ENCODE data around the gene EDEM3.

The EDEM3 gene

GRCh38 chr1:184701816-184702215 is 52.8 kb downstream of the EDEM3 start:
- Histone ChIP-seq H3K36me3 (ENCODE audit: control insufficient read depth, insufficient read depth, low read length) (peaks cover 44% of the 10 kb centered on the region), H3K27me3 (replicated peaks; ENCODE audit: control insufficient read depth, insufficient read depth, low read length, poor library complexity, severe bottlenecking) (no peaks in the 10 kb centered on the region), H3K4me3 (ENCODE audit: insufficient read depth, low read depth, low read length, poor library complexity, severe bottlenecking) (no peak overlapping the region), H3K27ac (ENCODE audit: insufficient read depth, low read length, poor library complexity, severe bottlenecking) (no peak overlapping the region), H3K4me1 (ENCODE audit: control insufficient read depth, insufficient read depth, low read length, poor library complexity, severe bottlenecking) (no peaks in the 10 kb centered on the region), H3K9me3 (ENCODE audit: control insufficient read depth, low read length) (no peaks in the 10 kb centered on the region)
- DNase-seq, result no peak

GRCh38 chr1:184698969-184699368 is 55.7 kb downstream of the EDEM3 start:
- no peaks in the 10 kb centered on the region for H3K4me1 ChIP-seq (ENCODE audit: control insufficient read depth, insufficient read depth, low read length, poor library complexity, severe bottlenecking)
- peaks cover 45% of the 10 kb centered on the region for H3K36me3 ChIP-seq (ENCODE audit: control insufficient read depth, insufficient read depth, low read length)

GRCh38 chr1:184698016-184698415 is 56.6 kb downstream of the EDEM3 start:
- no peak for DNase-seq
- H3K27me3 ChIP-seq (replicated peaks; ENCODE audit: control insufficient read depth, insufficient read depth, low read length, poor library complexity, severe bottlenecking), result no peaks in the 10 kb centered on the region
- H3K4me1 ChIP-seq (ENCODE audit: control insufficient read depth, insufficient read depth, low read length, poor library complexity, severe bottlenecking), result no peaks in the 10 kb centered on the region
- peaks cover 42% of the 10 kb centered on the region for H3K36me3 ChIP-seq (ENCODE audit: control insufficient read depth, insufficient read depth, low read length)
- H3K9me3 ChIP-seq (ENCODE audit: control insufficient read depth, low read length), result no peaks in the 10 kb centered on the region
- H3K27ac ChIP-seq (ENCODE audit: insufficient read depth, low read length, poor library complexity, severe bottlenecking), result no peak overlapping the region
- H3K4me3 ChIP-seq (ENCODE audit: insufficient read depth, low read depth, low read length, poor library complexity, severe bottlenecking), result no peak overlapping the region

More at GRCh38 chr1:184698969-184699368, 55.7 kb downstream of the EDEM3 start:
- Histone ChIP-seq H3K9me3 (ENCODE audit: control insufficient read depth, low read length) (no peaks in the 10 kb centered on the region), H3K27ac (ENCODE audit: insufficient read depth, low read length, poor library complexity, severe bottlenecking) (no peak overlapping the region), H3K4me3 (ENCODE audit: insufficient read depth, low read depth, low read length, poor library complexity, severe bottlenecking) (no peak overlapping the region), H3K27me3 (replicated peaks; ENCODE audit: control insufficient read depth, insufficient read depth, low read length, poor library complexity, severe bottlenecking) (no peaks in the 10 kb centered on the region)
- no peak for DNase-seq

GRCh38 chr1:184696403-184696802 is 58.3 kb downstream of the EDEM3 start:
- no peak for DNase-seq
- Histone ChIP-seq H3K36me3 (ENCODE audit: control insufficient read depth, insufficient read depth, low read length) (peaks cover 28% of the 10 kb centered on the region), H3K4me3 (ENCODE audit: insufficient read depth, low read depth, low read length, poor library complexity, severe bottlenecking) (no peak overlapping the region), H3K4me1 (ENCODE audit: control insufficient read depth, insufficient read depth, low read length, poor library complexity, severe bottlenecking) (no peaks in the 10 kb centered on the region), H3K27ac (ENCODE audit: insufficient read depth, low read length, poor library complexity, severe bottlenecking) (no peak overlapping the region), H3K27me3 (replicated peaks; ENCODE audit: control insufficient read depth, insufficient read depth, low read length, poor library complexity, severe bottlenecking) (no peaks in the 10 kb centered on the region), H3K9me3 (ENCODE audit: control insufficient read depth, low read length) (no peaks in the 10 kb centered on the region)

GRCh38 chr1:184695023-184695422 is 59.6 kb downstream of the EDEM3 start:
- Histone ChIP-seq H3K36me3 (ENCODE audit: control insufficient read depth, insufficient read depth, low read length) (peaks cover 25% of the 10 kb centered on the region), H3K4me1 (ENCODE audit: control insufficient read depth, insufficient read depth, low read length, poor library complexity, severe bottlenecking) (no peaks in the 10 kb centered on the region), H3K27me3 (replicated peaks; ENCODE audit: control insufficient read depth, insufficient read depth, low read length, poor library complexity, severe bottlenecking) (no peaks in the 10 kb centered on the region), H3K4me3 (ENCODE audit: insufficient read depth, low read depth, low read length, poor library complexity, severe bottlenecking) (no peak overlapping the region), H3K27ac (ENCODE audit: insufficient read depth, low read length, poor library complexity, severe bottlenecking) (no peak overlapping the region), H3K9me3 (ENCODE audit: control insufficient read depth, low read length) (no peaks in the 10 kb centered on the region)
- no peak for DNase-seq

- Histone ChIP-seq H3K27ac (ENCODE audit: insufficient read depth, low read length, poor library complexity, severe bottlenecking) (no peak overlapping the region), H3K36me3 (ENCODE audit: control insufficient read depth, insufficient read depth, low read length) (peaks cover 25% of the 10 kb centered on the region), H3K4me3 (ENCODE audit: insufficient read depth, low read depth, low read length, poor library complexity, severe bottlenecking) (no peak overlapping the region), H3K27me3 (replicated peaks; ENCODE audit: control insufficient read depth, insufficient read depth, low read length, poor library complexity, severe bottlenecking) (no peaks in the 10 kb centered on the region), H3K4me1 (ENCODE audit: control insufficient read depth, insufficient read depth, low read length, poor library complexity, severe bottlenecking) (no peaks in the 10 kb centered on the region), H3K9me3 (ENCODE audit: control insufficient read depth, low read length) (no peaks in the 10 kb centered on the region)
- DNase-seq, result no peak
Observed at GRCh38 chr1:184693011-184693410, 61.6 kb downstream of the EDEM3 start.

GRCh38 chr1:184691719-184692324 is 62.8 kb downstream of the EDEM3 start:
- H3K4me3 ChIP-seq (ENCODE audit: insufficient read depth, low read depth, low read length, poor library complexity, severe bottlenecking), result no peak overlapping the region
- peaks cover 25% of the 10 kb centered on the region for H3K36me3 ChIP-seq (ENCODE audit: control insufficient read depth, insufficient read depth, low read length)
- H3K27ac ChIP-seq (ENCODE audit: insufficient read depth, low read length, poor library complexity, severe bottlenecking), result no peak overlapping the region
- H3K27me3 ChIP-seq (replicated peaks; ENCODE audit: control insufficient read depth, insufficient read depth, low read length, poor library complexity, severe bottlenecking), result no peaks in the 10 kb centered on the region
- H3K4me1 ChIP-seq (ENCODE audit: control insufficient read depth, insufficient read depth, low read length, poor library complexity, severe bottlenecking), result no peaks in the 10 kb centered on the region
- H3K9me3 ChIP-seq (ENCODE audit: control insufficient read depth, low read length), result no peaks in the 10 kb centered on the region
- no peak for DNase-seq

- peaks cover 5% of the 10 kb centered on the region for H3K36me3 ChIP-seq (ENCODE audit: control insufficient read depth, insufficient read depth, low read length)
- H3K4me1 ChIP-seq (ENCODE audit: control insufficient read depth, insufficient read depth, low read length, poor library complexity, severe bottlenecking), result no peaks in the 10 kb centered on the region
- no peaks in the 10 kb centered on the region for H3K27me3 ChIP-seq (replicated peaks; ENCODE audit: control insufficient read depth, insufficient read depth, low read length, poor library complexity, severe bottlenecking)
- H3K27ac ChIP-seq (ENCODE audit: insufficient read depth, low read length, poor library complexity, severe bottlenecking), result no peak overlapping the region
- H3K9me3 ChIP-seq (ENCODE audit: control insufficient read depth, low read length), result no peaks in the 10 kb centered on the region
- DNase-seq, result no peak
- H3K4me3 ChIP-seq (ENCODE audit: insufficient read depth, low read depth, low read length, poor library complexity, severe bottlenecking), result no peak overlapping the region
Observed at GRCh38 chr1:184686540-184686939, 68.1 kb downstream of the EDEM3 start.

GRCh38 chr1:184685116-184685515 is 69.5 kb downstream of the EDEM3 start:
- no peaks in the 10 kb centered on the region for H3K27me3 ChIP-seq (replicated peaks; ENCODE audit: control insufficient read depth, insufficient read depth, low read length, poor library complexity, severe bottlenecking)
- H3K9me3 ChIP-seq (ENCODE audit: control insufficient read depth, low read length), result peaks cover 6% of the 10 kb centered on the region
- no peaks in the 10 kb centered on the region for H3K36me3 ChIP-seq (ENCODE audit: control insufficient read depth, insufficient read depth, low read length)
- DNase-seq, result no peak
- H3K4me1 ChIP-seq (ENCODE audit: control insufficient read depth, insufficient read depth, low read length, poor library complexity, severe bottlenecking), result no peaks in the 10 kb centered on the region
- H3K27ac ChIP-seq (ENCODE audit: insufficient read depth, low read length, poor library complexity, severe bottlenecking), result no peak overlapping the region
- H3K4me3 ChIP-seq (ENCODE audit: insufficient read depth, low read depth, low read length, poor library complexity, severe bottlenecking), result no peak overlapping the region

- no peak overlapping the region for H3K4me3 ChIP-seq (ENCODE audit: insufficient read depth, low read depth, low read length, poor library complexity, severe bottlenecking)
- DNase-seq, result no peak
- no peak overlapping the region for H3K27ac ChIP-seq (ENCODE audit: insufficient read depth, low read length, poor library complexity, severe bottlenecking)
- peaks cover 6% of the 10 kb centered on the region for H3K9me3 ChIP-seq (ENCODE audit: control insufficient read depth, low read length)
- H3K36me3 ChIP-seq (ENCODE audit: control insufficient read depth, insufficient read depth, low read length), result no peaks in the 10 kb centered on the region
- H3K4me1 ChIP-seq (ENCODE audit: control insufficient read depth, insufficient read depth, low read length, poor library complexity, severe bottlenecking), result no peaks in the 10 kb centered on the region
- no peaks in the 10 kb centered on the region for H3K27me3 ChIP-seq (replicated peaks; ENCODE audit: control insufficient read depth, insufficient read depth, low read length, poor library complexity, severe bottlenecking)
Observed at GRCh38 chr1:184684285-184685074, 70.2 kb downstream of the EDEM3 start.

Measured in effector memory CD4-positive, alpha-beta T cell (primary cell).